GM21723 (cell line): ENCODE measurements around the gene MOV10L1.
"Not testable (repeated sequence)": the region's sequence is repeated elsewhere in the genome, so short reads cannot be mapped to it uniquely, and the experiment has no call there.

Experiments
- ATAC-seq: cut with Tn5 transposase; IDR thresholded peaks from one replicate; pipeline ENCODE4 v1.9.1; 2021; ENCODE audit warnings: mild to moderate bottlenecking, moderate library complexity; ENCODE audit not compliant: unreplicated experiment

MOV10L1 gene

DNA sequence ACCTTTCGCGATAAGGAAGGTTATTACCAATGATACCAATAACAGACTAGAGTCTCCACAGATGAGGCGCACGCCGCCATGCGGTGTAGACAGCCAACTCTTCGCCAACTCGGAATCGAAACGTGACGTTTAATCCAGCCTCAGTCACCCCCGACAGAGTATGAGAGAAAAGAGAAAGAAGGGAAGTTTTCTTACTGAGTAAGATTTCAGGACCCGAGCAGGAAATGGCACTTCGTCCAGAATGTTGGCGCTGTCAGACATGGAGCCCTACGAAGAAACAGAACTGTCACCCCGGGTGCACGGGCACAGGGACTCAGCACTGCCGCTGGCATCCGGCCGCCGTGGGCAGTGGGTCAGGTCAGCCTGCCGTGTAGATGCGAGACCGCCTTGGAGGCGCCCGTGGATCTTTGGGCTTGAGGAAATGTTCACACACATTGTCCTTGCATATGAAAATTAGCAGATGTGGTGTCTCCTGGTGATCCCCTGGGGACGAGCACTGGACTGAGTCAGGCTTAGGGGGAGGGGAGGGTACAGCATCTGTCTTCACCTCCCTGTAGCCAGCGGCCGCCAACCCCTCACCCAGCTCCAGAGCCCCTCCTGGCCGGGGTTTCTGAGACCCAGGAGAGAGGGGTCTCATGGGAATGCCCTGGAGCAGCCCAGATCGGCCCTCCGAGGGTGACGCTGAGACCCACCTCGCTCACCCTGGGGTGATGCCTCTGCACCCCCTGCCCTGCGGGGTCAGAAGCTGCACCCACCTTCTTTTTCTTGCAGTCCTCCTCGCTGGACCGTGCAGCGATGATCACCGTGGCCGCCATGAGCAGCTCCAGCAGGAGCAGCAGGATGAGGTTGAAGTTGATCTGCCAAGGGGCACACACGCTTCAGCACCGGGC is 12.9 kb upstream of the MOV10L1 start:
- ATAC-seq: no peak

DNA sequence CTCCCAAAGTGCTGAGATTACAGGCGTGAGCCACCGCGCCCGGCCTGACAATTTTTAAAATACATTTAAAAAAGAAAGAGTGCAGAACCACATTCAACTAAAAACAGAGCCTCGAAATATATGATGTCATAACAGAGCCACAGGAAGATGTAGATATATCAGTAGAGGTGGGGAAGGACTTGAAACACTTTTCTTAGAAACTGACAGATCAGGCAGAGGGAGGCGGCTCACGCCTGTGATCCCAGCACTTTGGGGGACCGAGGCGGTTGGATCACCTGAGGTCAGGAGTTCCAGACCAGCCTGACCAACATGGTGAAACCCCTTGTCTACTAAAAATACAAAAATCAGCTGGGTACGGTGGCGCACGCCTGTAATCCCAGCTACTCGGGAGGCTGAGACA is 11.6 kb upstream of the MOV10L1 start:
- no peak for ATAC-seq

DNA sequence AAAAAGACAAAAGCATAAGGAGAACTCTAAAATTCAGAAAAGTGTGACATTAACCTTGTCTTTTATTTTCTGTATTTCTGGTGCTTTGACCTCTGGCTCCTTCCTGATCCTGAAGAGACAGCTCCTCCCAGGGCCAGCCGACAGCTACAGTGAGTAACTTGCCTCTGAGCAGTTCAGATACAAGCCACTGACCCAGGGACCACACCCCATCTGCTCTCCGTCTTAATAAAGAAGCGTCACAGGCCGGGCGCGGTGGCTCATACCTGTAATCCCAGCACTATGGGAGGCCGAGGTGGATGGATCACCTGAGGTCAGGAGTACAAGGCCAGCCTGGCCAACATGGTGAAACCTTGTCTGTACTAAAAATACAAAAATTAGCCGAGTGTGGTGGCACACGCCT is 11.0 kb upstream of the MOV10L1 start:
- no peak for ATAC-seq

GRCh38 chr22:50080077-50080465 is 9.7 kb upstream of the MOV10L1 start:
- no peak for ATAC-seq

DNA sequence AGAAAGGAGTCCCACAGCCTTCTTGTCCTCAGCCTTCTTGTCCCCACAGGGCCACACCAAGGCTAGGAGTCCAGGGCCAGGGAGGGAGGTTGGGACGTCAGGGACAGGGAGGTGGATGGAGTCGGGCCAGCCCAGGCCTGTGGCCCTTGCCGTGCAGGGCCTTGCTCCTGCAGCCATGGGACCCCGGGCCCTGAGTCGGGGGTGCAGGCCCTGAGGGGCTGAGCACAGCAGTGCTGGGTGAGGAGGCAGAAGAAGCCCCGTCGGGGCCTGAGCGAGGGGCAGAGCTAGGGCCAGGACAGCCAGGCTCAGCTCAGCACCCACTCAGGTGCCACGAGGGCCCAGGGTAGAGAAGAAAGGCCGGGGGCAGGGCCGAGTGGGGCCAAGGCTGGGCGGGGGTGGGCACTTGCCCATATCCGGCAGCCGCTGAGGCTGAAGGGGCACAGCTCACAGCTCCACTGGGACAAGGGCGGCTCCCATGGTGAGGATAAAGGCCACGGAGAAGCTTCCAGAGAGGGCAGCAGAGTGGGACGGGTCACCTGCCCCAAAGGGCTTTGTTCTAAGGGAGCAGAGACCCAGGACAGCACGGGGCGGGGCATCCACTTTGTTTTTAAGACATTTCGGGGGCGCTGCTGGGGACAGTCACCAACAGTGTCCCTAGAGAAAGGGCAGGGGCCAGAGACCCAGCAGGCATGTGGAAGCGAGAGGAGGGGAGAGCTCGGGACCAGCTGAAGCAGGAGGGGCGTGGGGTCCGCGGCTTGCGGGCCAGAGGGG is 8.2 kb upstream of the MOV10L1 start:
- no peak for ATAC-seq

DNA sequence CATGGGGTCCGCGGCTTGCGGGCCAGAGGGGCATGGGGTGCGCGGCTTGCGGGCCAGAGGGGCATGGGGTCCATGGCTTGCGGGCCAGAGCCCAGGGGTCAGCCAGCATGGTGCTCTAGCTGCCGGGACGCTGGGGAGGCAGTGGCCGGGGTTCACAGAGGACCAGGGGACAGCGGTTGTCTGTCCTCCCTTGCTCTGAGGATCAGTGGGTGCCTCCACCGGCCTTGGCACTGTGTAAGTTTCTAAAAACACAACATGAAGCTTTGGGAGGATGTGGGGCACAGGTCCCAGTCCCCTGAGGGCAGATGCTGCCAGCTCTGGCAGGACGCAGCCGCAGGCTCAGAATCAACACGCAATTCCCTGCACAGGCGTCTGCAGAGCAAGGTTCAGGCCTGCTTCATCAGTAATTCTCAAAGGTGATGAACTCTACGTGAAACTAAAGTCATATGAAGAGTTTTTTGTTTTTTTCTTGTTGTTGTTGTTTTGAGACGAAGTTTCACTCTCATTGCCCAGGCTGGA is 7.5 kb upstream of the MOV10L1 start:
- ATAC-seq: no peak

- no peak for ATAC-seq
These were observed 6.8 kb upstream of the MOV10L1 start for GRCh38 chr22:50082961-50083461.

DNA sequence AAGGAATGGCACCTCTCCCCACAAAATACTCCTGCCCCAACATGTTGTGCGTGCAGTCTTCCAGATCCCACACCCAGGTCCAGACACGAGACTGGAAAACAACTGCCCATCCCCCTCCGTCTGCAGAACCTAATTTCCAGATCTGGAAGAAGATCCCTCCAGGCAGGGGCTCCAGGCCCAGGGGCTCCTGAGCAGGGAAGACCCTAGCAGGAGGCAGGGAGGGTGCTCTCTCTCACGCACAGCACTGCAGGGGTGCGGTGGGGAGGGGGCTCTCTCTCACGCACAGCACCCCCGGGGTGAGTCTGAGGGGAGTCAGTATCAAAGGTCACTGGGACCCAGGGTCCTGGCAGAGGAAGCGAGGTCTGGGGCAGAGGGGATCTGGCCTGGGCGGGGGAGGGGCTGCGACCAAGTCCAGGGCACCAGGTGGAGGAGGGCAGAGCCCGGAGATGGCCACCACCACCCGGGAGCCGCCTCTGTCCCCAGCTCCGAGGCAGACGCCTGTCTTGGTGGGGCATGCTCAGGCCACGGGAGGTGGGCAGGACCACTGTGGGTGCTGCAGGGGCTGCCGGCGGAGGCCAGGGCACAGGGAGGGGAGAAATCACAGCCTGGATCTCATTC is 6.2 kb upstream of the MOV10L1 start:
- no peak for ATAC-seq

- ATAC-seq: no peak
These were observed 5.7 kb upstream of the MOV10L1 start for GRCh38 chr22:50084080-50084477.

DNA sequence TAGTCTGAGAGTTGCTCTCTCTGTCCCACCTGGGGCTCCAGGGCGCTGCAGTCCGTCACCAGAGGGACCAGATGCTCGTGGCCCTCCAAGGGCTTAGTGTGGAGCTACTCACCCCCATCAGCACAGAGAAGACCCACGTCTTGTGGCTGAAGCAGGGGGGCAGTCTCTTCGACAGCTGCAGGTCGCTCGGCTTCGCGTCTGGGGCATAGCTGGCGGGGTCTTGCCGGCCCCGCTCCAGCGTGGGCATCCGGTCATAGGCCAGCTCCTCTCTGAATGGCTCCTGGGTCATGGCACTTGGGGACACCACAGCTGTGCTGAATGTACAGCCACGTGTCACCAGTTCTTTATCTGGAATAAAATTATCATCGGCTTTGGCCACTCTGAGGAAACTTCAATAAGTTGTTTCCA is 5.2 kb upstream of the MOV10L1 start:
- ATAC-seq: no peak

DNA sequence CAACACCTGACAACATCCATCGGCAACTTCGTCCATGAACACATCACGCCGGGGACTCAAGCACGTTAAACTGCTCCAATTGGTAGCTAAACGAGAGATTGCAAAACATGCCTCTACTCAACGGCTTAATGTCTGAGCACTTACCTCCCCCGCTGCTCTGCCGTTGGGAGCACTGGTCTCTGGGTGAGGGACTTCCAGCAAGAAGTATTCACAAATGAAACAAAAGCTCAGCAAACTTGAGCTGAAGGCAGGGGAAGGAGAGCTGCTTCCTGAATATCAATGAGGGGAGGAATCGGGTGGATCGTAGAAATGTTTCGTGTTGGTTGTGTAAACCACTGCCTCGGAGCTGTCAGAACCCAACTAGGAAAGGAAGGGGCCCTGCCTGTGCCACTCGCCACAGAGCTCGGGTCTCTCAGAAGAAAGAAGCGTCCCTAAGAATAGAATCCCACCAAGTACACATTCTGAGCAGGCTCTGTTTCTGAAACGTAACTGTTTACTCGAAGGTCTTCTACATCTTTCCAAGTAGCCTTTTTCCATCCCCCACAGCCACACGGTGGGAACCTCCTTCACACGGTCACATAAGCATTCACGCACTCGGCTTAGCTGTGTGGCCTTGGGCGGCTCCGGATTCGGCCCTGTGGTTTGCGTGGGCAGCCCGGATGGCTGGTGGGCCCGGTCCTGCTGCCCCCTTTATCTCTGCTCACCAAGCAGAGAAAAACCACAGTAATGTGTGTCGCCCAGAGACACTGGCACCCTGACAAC is 4.4 kb upstream of the MOV10L1 start, which contains the start of gene MLC1:
TSS of gene MLC1 (minus strand) at position 216 of the 762 bp plus-strand sequence. CDS start 524 bp downstream, outside the sequence.
- ATAC-seq: no peak

- no peak for ATAC-seq
These were observed 3.3 kb upstream of the MOV10L1 start for GRCh38 chr22:50086526-50086925.

DNA sequence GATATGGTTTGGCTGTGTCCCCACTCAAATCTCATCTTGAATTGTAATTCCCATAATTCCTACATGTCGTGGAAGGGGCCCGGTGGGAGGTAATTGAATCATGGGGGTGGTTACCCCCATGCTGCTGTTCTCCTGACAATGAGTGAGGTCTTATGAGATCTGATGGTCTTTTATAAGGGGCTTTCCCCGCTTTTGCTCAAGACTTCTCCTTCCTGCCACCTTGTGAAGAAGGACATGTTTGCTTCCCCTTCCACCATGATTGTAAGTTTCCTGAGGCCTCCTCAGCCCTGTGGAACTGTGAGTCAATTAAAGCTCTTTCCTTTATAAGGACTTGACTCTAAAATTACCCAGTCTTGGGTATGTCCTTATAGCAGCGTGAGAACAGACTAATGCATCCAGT is 2.8 kb upstream of the MOV10L1 start:
- ATAC-seq: not testable (repeated sequence)

- ATAC-seq: no peak
These were observed 2.2 kb upstream of the MOV10L1 start for GRCh38 chr22:50087646-50088045.

DNA sequence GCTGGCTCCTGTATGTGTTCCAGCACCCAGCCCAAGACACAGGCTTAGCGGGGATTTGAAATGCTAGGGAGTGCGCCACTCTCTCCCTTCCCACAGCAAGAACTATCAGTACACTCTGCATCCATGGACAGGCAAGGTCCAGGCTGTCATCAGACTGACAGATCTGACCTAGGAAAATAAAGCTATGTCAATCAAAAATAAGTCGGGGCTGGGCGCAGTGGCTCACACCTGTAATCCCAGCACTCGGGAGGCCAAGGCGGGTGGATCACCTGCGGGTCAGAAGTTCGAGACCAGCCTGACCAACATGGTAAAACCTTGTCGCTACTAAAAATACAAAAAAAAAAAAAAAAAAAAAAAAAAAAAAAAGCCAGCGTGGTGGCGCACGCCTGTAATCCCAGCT is 1.7 kb upstream of the MOV10L1 start:
- ATAC-seq: no peak

DNA sequence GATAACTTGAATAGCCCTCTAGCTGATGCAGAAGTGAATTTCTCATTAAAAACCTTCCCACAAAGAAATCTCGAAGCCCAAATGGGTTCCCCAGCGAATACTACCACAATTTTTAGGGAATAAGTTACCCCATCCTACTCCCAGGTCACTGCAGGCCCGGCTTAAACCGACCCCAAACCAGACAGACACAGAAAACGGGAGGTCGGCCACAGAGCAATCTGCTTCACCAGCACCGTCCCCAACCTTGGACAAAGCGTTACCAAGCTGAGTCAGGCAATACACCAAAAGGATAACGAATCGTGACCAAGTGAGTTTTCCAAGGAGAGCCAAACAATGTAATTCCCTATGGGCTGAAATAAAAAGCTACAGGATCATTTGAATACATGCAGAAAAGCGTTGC is 575 bp upstream of the MOV10L1 start:
- no peak for ATAC-seq

- no peak for ATAC-seq
These were observed 557 bp downstream of the MOV10L1 start for GRCh38 chr22:50090412-50090714.

- ATAC-seq: no peak
These were observed 1.4 kb downstream of the MOV10L1 start for GRCh38 chr22:50091092-50091768.

DNA sequence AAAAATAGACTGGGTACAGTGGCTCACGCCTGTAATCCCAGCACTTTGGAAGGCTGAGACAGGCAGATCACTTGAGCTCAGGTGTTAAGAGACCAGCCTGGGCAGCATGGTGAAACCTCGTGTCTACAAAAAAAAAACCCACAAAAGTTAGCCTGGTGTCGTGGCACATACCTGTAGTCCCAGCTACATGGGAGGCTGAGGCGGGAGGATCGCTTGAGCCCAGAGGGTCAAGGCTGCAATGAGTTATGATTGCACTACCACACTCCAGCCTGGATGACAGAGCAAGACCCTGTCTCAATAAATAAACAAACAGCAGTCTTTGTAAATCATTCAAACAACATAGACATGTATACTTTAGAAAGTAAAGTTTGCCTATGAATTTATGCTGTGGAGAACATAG is 2.5 kb downstream of the MOV10L1 start:
- ATAC-seq: no peak

GRCh38 chr22:50098052-50098451 is 8.2 kb downstream of the MOV10L1 start:
- ATAC-seq: no peak
